OCI-LY7 (cell line): ENCODE measurements around the gene ANKS1A. TPM values are rescaled to one million over a fixed set of nuclear protein-coding genes. Genes with fewer than 3 reads are reported as not detected.

Experiments
- BruUV-seq: library from RNA; stranded (reverse); fragments of 400-500 nt; replicated peaks from 2 replicates; lab custom pipeline; 2021; lab: Mats Ljungman, UMichigan
- CTCF ChIA-PET: fragments of 300-600 bp; sonication (Branson Sonifier 250); formaldehyde crosslinking; loops from one replicate; lab custom pipeline; 2022; ENCODE audit warnings: antibody characterized with exemption; ENCODE audit not compliant: unreplicated experiment; lab: Charles Lee
- POLR2A ChIA-PET: fragments of 300-600 bp; sonication (Branson Sonifier 250); formaldehyde crosslinking; loops from one replicate; lab custom pipeline; 2022; ENCODE audit warnings: antibody characterized with exemption; lab: Charles Lee
- DNase-seq: peaks from one replicate; pipeline ENCODE4 v3.0.0-alpha.2; 2015; ENCODE audit warnings: low spot score
- H2AFZ ChIP-seq: fragments of 200-600 bp; sonication (generic), shearing (Covaris generic); 2 replicates; pipeline ENCODE4 v1.6.1; 2014; ENCODE audit warnings: mild to moderate bottlenecking, antibody characterized with exemption, low read length, moderate library complexity
- H3K27ac ChIP-seq: fragments of 200-600 bp; sonication (generic); 2 replicates; pipeline ENCODE4 v1.5.1; 2014; ENCODE audit warnings: mixed run types, low read depth, mild to moderate bottlenecking, moderate library complexity, low read length, inconsistent platforms; ENCODE audit not compliant: poor library complexity, severe bottlenecking
- H3K36me3 ChIP-seq: fragments of 200-600 bp; sonication (generic); 2 replicates; pipeline ENCODE4 v1.6.1; 2014; ENCODE audit warnings: mild to moderate bottlenecking, antibody characterized with exemption, low read length, moderate library complexity, mixed read lengths; ENCODE audit not compliant: insufficient read depth
- H3K4me1 ChIP-seq: fragments of 200-600 bp; sonication (generic); 2 replicates; pipeline ENCODE4 v1.5.1; 2014; ENCODE audit warnings: mild to moderate bottlenecking, low read length; ENCODE audit not compliant: insufficient read depth, poor library complexity, severe bottlenecking
- H3K4me2 ChIP-seq: fragments of 200-600 bp; sonication (generic); 2 replicates; pipeline ENCODE4 v1.6.1; 2014; ENCODE audit warnings: mild to moderate bottlenecking, low read length
- H3K4me3 ChIP-seq: fragments of 200-600 bp; sonication (generic); 2 replicates; pipeline ENCODE4 v1.5.1; 2014; ENCODE audit warnings: mild to moderate bottlenecking, low read depth, low read length; ENCODE audit not compliant: poor library complexity, severe bottlenecking
- H3K79me2 ChIP-seq: fragments of 200-600 bp; sonication (generic); 2 replicates; pipeline ENCODE4 v1.6.1; 2016; ENCODE audit warnings: low read depth, mild to moderate bottlenecking, low read length, moderate library complexity, mixed read lengths; ENCODE audit not compliant: insufficient read depth
- H3K9me2 ChIP-seq: fragments of 200-600 bp; sonication (generic); 2 replicates; pipeline ENCODE4 v1.6.1; 2016; ENCODE audit warnings: mild to moderate bottlenecking, low read length, mixed read lengths; ENCODE audit not compliant: insufficient read depth
- H3K9me3 ChIP-seq: fragments of 200-600 bp; sonication (generic); 2 replicates; pipeline ENCODE4 v1.6.1; 2014; ENCODE audit warnings: mild to moderate bottlenecking, mixed run types, low read length, mixed read lengths
- H4K20me1 ChIP-seq: fragments of 200-600 bp; sonication (generic); 2 replicates; pipeline ENCODE4 v1.6.1; 2014; ENCODE audit warnings: mild to moderate bottlenecking, antibody characterized with exemption, low read length, moderate library complexity, mixed read lengths; ENCODE audit not compliant: insufficient read depth
- EZH2phosphoT487 ChIP-seq: fragments of 200-600 bp; sonication (generic); IDR thresholded peaks from 2 replicates; pipeline ENCODE4 v1.6.1; 2018; ENCODE audit warnings: low read depth, borderline replicate concordance, mild to moderate bottlenecking, mixed run types, antibody characterized with exemption, low read length, moderate library complexity, mixed read lengths
- intact Hi-C: fragments of 100-400 bp; cut with micrococcal nuclease; formaldehyde crosslinking; loops from one replicate; pipeline ENCODE4 v1.10.0; 2022; ENCODE audit not compliant: unreplicated experiment
- total RNA-seq, 2 experiments: library from RNA; depleted of rRNA in 1 of 2; stranded (reverse); fragments of >200 nt in 1 of 2; shearing (Covaris generic) in 1 of 2; gene quantifications; 2 replicates each; pipeline ENCODE4 v1.2.3, GENCODE V29; 2014 to 2022
- TF ChIP-seq, protein P1 (sequence below): fragments of 200-600 bp; sonication (generic); conservative IDR thresholded peaks from 2 replicates; pipeline ENCODE4 v1.5.1; 2014; ENCODE audit warnings: mild to moderate bottlenecking, antibody characterized with exemption, low read length, moderate library complexity, mixed read lengths

ANKS1A gene
- total RNA-seq, 2 experiments from 2014 or later: 7.8 to 13.8 TPM

DNA sequence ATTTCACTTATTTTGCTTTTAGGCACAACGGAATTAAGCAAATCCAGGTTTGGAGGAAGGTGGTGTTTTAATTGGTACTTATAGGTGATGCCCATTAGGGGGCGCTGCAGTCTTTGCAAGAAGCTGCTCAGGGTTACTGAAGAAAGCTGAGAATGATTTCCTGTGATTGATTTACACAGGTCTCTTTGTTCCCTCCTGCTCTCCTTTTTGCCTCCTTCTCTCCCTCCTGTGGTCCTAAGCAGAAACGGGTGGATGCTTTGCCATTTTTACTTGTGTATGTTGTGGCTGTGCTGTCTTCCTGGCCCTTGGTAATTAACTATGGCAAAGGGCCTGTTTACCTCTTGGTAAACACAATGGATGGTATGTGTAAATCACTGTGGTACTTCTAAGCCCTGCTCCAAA is 97.8 kb downstream of the ANKS1A start:
- ChIA-PET POLR2A (interaction anchor here (0.5 to 0.6 kb wide), 2 partner anchors 152 to 361 kb away, joined by 3 to 4 read pairs; no protein-coding TSS in a partner anchor), CTCF (interaction anchor here (0.6 to 1.2 kb wide), 2 partner anchors 153 to 527 kb away, joined by 3 read pairs; no protein-coding TSS in a partner anchor)
- peaks cover 9% of the 10 kb centered on the region; the same call in 1 of the 2 replicates for H3K36me3 ChIP-seq
- no TSS peak for BruUV-seq
- no peaks in the 10 kb centered on the region for H3K9me3 ChIP-seq
- H3K27ac ChIP-seq: no peak overlapping the region
- no peak overlapping the region for H2AFZ ChIP-seq
- H3K4me1 ChIP-seq: no peaks in the 10 kb centered on the region
- no peak overlapping the region for H3K4me2 ChIP-seq
- DNase-seq: peak; percentile 81
- H3K9me2 ChIP-seq: no peaks in the 10 kb centered on the region
- no peaks in the 10 kb centered on the region for H3K79me2 ChIP-seq
- no peaks in the 10 kb centered on the region for H4K20me1 ChIP-seq
- no peak overlapping the region for H3K4me3 ChIP-seq
- intact Hi-C loops: loop anchor here (1.0 to 5.0 kb wide), 2 partner anchors 153 to 255 kb away; no protein-coding TSS in a partner anchor
- TF ChIP-seq, protein P1, sequence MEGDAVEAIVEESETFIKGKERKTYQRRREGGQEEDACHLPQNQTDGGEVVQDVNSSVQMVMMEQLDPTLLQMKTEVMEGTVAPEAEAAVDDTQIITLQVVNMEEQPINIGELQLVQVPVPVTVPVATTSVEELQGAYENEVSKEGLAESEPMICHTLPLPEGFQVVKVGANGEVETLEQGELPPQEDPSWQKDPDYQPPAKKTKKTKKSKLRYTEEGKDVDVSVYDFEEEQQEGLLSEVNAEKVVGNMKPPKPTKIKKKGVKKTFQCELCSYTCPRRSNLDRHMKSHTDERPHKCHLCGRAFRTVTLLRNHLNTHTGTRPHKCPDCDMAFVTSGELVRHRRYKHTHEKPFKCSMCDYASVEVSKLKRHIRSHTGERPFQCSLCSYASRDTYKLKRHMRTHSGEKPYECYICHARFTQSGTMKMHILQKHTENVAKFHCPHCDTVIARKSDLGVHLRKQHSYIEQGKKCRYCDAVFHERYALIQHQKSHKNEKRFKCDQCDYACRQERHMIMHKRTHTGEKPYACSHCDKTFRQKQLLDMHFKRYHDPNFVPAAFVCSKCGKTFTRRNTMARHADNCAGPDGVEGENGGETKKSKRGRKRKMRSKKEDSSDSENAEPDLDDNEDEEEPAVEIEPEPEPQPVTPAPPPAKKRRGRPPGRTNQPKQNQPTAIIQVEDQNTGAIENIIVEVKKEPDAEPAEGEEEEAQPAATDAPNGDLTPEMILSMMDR: peak; percentile 96
- no peak for TF ChIP-seq EZH2phosphoT487

DNA sequence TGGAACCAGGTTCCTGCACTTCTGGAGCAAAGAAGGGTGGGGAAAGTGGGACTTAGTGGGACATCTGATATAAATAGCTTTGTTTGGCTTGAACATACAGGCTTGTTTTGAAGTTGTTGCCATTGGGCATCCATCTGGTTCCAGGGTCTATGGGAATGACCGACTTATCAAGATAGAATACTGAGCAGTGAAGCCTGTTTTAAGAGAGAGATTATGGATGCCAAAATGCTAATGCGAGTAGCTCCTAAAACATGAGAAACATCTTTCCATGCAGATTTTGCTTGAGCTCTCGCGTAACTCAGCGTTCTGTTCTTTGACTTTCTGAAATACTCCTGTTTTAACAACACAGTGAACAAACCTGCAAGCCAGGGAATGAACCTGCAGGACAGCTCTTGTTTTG is 98.5 kb downstream of the ANKS1A start:
- Histone ChIP-seq H3K36me3 (peaks cover 6% of the 10 kb centered on the region; the same call in 1 of the 2 replicates), H3K4me2 (no peak overlapping the region)

More for the DNA sequence above, 98.5 kb downstream of the ANKS1A start:
- Histone ChIP-seq H3K4me1 (no peaks in the 10 kb centered on the region), H3K4me3 (no peak overlapping the region), H3K9me2 (no peaks in the 10 kb centered on the region), H3K9me3 (no peaks in the 10 kb centered on the region), H4K20me1 (no peaks in the 10 kb centered on the region), H3K27ac (no peak overlapping the region), H2AFZ (no peak overlapping the region), H3K79me2 (no peaks in the 10 kb centered on the region)
- POLR2A ChIA-PET: interaction anchor here (0.6 kb wide), 1 partner anchor 362 kb away, joined by 4 read pairs; no protein-coding TSS in a partner anchor
- no peak for TF ChIP-seq EZH2phosphoT487
- TF ChIP-seq, protein P1: no peak
- no TSS peak for BruUV-seq
- DNase-seq: no peak
- CTCF ChIA-PET: interaction anchor here (0.5 kb wide), 1 partner anchor 70 kb away, joined by 10 read pairs; no protein-coding TSS in a partner anchor
- intact Hi-C loops: loop anchor here (5.0 kb wide), 1 partner anchor 255 kb away; no protein-coding TSS in a partner anchor
